HepG2 (cell line): ENCODE data around the gene CENPB. TPM values are rescaled to one million over a fixed set of nuclear protein-coding genes. Genes with fewer than 3 reads are reported as not detected.

Source experiments
- CBFB ChIP-seq: sonication (generic); formaldehyde crosslinking; IDR thresholded peaks from 2 replicates; pipeline ENCODE4 v1.4.0; 2020; ENCODE audit warnings: missing genetic modification reagents
- CHCHD3 ChIP-seq: sonication (generic); formaldehyde crosslinking; IDR thresholded peaks from 2 replicates; pipeline ENCODE4 v1.8.0; 2022; ENCODE audit warnings: mild to moderate bottlenecking, missing genetic modification reagents, moderate library complexity
- DNMT1 ChIP-seq: sonication (generic); formaldehyde crosslinking; IDR thresholded peaks from 2 replicates; pipeline ENCODE4 v1.5.1; 2020; ENCODE audit warnings: mild to moderate bottlenecking, missing genetic modification reagents
- MEIS1 ChIP-seq: sonication (generic); formaldehyde crosslinking; IDR thresholded peaks from 2 replicates; pipeline ENCODE4 v1.9.0; 2021; ENCODE audit warnings: mild to moderate bottlenecking, missing genetic modification reagents, moderate library complexity, borderline replicate concordance
- PCBP2 ChIP-seq: fragments of 200-400 bp; formaldehyde crosslinking; optimal IDR thresholded peaks from 2 replicates; pipeline ENCODE3; 2018; ENCODE audit warnings: low read length, low read depth; ENCODE audit not compliant: poor library complexity, severe bottlenecking
- RBM39 ChIP-seq: fragments of 200-400 bp; formaldehyde crosslinking; IDR thresholded peaks from one replicate; pipeline ENCODE4 v1.6.1; 2018; ENCODE audit warnings: antibody characterized with exemption, mild to moderate bottlenecking, low read depth, low read length; ENCODE audit not compliant: poor library complexity, severe bottlenecking
- RFXANK ChIP-seq: IDR thresholded peaks from 2 replicates; pipeline ENCODE4 v1.6.1; 2016
- SIX4 ChIP-seq: sonication (generic); formaldehyde crosslinking; IDR thresholded peaks from 2 replicates; pipeline ENCODE4 v1.4.0; 2020; ENCODE audit warnings: missing genetic modification reagents
- SMAD1 ChIP-seq: sonication (generic); formaldehyde crosslinking; IDR thresholded peaks from 2 replicates; pipeline ENCODE4 v1.4.0; 2020; ENCODE audit warnings: missing genetic modification reagents, low read depth, mild to moderate bottlenecking, borderline replicate concordance
- TEAD3 ChIP-seq: optimal IDR thresholded peaks from 2 replicates; pipeline ENCODE3; 2016; ENCODE audit warnings: borderline replicate concordance
- ZBTB38 ChIP-seq: sonication (generic); formaldehyde crosslinking; IDR thresholded peaks from 2 replicates; pipeline ENCODE4 v1.5.1; 2020; ENCODE audit warnings: mild to moderate bottlenecking, missing genetic modification reagents
- ZNF136 ChIP-seq: sonication (generic); formaldehyde crosslinking; IDR thresholded peaks from 2 replicates; pipeline ENCODE4 v1.8.1; 2022; ENCODE audit warnings: low read depth, mild to moderate bottlenecking, moderate library complexity, missing genetic modification reagents
- ZNF331 ChIP-seq: sonication (generic); formaldehyde crosslinking; IDR thresholded peaks from 2 replicates; pipeline ENCODE4 v1.4.0; 2020; ENCODE audit warnings: missing genetic modification reagents
- ZNF343 ChIP-seq: sonication (generic); formaldehyde crosslinking; IDR thresholded peaks from 2 replicates; pipeline ENCODE4 v1.4.0; 2020; ENCODE audit warnings: mild to moderate bottlenecking, missing genetic modification reagents
- ZNF562 ChIP-seq: sonication (generic); formaldehyde crosslinking; IDR thresholded peaks from 2 replicates; pipeline ENCODE4 v1.8.0; 2022; ENCODE audit warnings: missing genetic modification reagents, borderline replicate concordance
- ZNF713 ChIP-seq: sonication (generic); formaldehyde crosslinking; IDR thresholded peaks from 2 replicates; pipeline ENCODE4 v1.4.0; 2020; ENCODE audit warnings: mild to moderate bottlenecking, missing genetic modification reagents
- ZNF782 ChIP-seq: sonication (generic); formaldehyde crosslinking; IDR thresholded peaks from 2 replicates; pipeline ENCODE4 v1.4.0; 2020; ENCODE audit warnings: missing genetic modification reagents, mild to moderate bottlenecking, borderline replicate concordance
- polyA plus RNA-seq, 8 experiments: library from polyadenylated mRNA; depleted of rRNA in 3 of 8; stranded (reverse) in 7 of 8; unstranded in 1 of 8; fragments of >200 nt; fragmentation: Illumina TruSeq in 4 of 8; extraction: Trizol in 4 of 8; gene quantifications; 2 replicates each; pipeline versions ENCODE4 v1.2.1 to v1.2.3, GENCODE V29; 2011 to 2016; ENCODE audit warnings: low read depth in 4 of 8, missing spikeins in 1 of 8, mixed read lengths in 1 of 8; ENCODE audit not compliant: insufficient read depth in 1 of 8
- total RNA-seq, 5 experiments: library from RNA; depleted of rRNA; stranded (reverse); fragments of >200 nt; fragmentation: Illumina TruSeq; extraction: Trizol; gene quantifications; 2 replicates each; pipeline ENCODE4 v1.2.3, GENCODE V29; 2016; ENCODE audit warnings: low read depth in 1 of 5
- TF ChIP-seq, protein P1 (sequence below), 2 experiments: sonication (generic) in 1 of 2; formaldehyde crosslinking in 1 of 2; IDR thresholded peaks; 2 replicates each; pipeline versions ENCODE4 v1.4.0 to v1.6.1; 2018 to 2020; ENCODE audit warnings: missing genetic modification reagents in 2 of 2, borderline replicate concordance in 1 of 2, low read depth in 1 of 2, mild to moderate bottlenecking in 1 of 2, missing biosample characterization in 1 of 2
- TF ChIP-seq, protein P2 (sequence below): sonication (generic); formaldehyde crosslinking; IDR thresholded peaks from 2 replicates; pipeline ENCODE4 v1.4.0; 2020; ENCODE audit warnings: missing genetic modification reagents
- TF ChIP-seq, protein P3 (sequence below), 2 experiments: sonication (generic) in 1 of 2; formaldehyde crosslinking in 1 of 2; IDR thresholded peaks; 2 replicates each; pipeline versions ENCODE4 v1.5.1 to v1.6.1; 2011 to 2020; ENCODE audit warnings: borderline replicate concordance in 1 of 2, low read depth in 1 of 2, low read length in 1 of 2, mild to moderate bottlenecking in 1 of 2, missing genetic modification reagents in 1 of 2, moderate library complexity in 1 of 2
- TF ChIP-seq, protein P4 (sequence below): sonication (generic); formaldehyde crosslinking; IDR thresholded peaks from 2 replicates; pipeline ENCODE4 v1.5.0; 2020; ENCODE audit warnings: missing genetic modification reagents

Gene CENPB
- total and polyA plus RNA-seq, 2 of the 13 experiments (the other 11 are each of a cell fraction or from before 2014, with no cell fraction given) = 10.4 to 54.5 TPM

DNA sequence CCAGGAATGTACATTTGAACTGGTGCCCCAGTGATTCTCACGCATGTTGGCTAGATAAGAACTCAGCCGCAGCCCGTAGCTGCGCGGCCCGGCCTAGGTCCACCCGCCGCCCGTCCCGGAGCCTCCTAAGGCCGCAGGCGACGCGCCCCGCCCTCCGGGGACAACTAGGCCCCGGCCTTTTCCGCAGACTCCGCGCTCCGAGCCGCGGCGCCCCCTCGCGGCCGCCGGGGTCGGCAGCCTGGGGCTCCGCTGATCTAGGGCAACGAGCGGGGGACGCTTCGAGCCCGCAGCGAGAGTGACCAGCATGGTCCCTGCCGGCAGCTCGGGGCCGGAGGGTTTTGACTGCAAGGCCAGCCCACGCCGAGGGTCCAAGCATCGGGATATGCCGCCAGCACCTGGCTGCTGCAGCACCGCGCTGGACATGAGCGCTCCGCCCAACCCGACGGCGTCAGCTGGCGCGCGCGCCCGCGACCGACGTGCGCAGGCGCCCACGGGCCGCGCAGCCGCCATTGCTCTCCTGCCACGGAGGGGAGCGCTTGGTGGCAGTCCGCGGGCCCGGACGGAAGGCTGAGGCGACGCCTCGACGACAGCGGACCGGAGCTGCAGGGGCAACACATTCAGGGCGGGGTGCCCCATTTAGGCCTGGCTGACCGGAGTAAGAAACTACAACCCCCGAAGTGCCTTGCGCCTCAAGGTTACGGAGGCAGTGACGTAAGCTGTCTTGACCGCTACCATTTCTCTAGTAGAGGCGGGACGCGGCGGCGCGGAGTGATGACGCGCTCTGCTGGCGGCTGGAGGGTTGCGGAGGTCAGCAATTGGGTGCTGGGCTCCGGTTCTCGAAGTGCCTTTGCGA is 33.7 kb upstream of the CENPB start, which contains the start of gene AP5S1 (continued):
- TF ChIP-seq, protein P1, sequence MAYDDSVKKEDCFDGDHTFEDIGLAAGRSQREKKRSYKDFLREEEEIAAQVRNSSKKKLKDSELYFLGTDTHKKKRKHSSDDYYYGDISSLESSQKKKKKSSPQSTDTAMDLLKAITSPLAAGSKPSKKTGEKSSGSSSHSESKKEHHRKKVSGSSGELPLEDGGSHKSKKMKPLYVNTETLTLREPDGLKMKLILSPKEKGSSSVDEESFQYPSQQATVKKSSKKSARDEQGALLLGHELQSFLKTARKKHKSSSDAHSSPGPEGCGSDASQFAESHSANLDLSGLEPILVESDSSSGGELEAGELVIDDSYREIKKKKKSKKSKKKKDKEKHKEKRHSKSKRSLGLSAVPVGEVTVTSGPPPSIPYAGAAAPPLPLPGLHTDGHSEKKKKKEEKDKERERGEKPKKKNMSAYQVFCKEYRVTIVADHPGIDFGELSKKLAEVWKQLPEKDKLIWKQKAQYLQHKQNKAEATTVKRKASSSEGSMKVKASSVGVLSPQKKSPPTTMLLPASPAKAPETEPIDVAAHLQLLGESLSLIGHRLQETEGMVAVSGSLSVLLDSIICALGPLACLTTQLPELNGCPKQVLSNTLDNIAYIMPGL (CRISPR knock-in tag; IDR thresholded peaks at IDR 0.05; ENCODE audit: borderline replicate concordance in 1 of 2, low read depth in 1 of 2) = peak; percentile 100
- TF ChIP-seq, protein P2, sequence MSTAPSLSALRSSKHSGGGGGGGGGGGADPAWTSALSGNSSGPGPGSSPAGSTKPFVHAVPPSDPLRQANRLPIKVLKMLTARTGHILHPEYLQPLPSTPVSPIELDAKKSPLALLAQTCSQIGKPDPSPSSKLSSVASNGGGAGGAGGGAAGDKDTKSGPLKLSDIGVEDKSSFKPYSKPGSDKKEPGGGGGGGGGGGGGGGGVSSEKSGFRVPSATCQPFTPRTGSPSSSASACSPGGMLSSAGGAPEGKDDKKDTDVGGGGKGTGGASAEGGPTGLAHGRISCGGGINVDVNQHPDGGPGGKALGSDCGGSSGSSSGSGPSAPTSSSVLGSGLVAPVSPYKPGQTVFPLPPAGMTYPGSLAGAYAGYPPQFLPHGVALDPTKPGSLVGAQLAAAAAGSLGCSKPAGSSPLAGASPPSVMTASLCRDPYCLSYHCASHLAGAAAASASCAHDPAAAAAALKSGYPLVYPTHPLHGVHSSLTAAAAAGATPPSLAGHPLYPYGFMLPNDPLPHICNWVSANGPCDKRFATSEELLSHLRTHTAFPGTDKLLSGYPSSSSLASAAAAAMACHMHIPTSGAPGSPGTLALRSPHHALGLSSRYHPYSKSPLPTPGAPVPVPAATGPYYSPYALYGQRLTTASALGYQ (CRISPR knock-in tag) = peak; percentile 91
- peak; percentile 81 for TF ChIP-seq CBFB (CRISPR knock-in tag)
- TF ChIP-seq RBM39 = peak; percentile 96
- TF ChIP-seq SIX4 (CRISPR knock-in tag) = peak; percentile 62
- peak; percentile 69; the same call in 1 of the 2 replicates for TF ChIP-seq CHCHD3
- TF ChIP-seq, protein P3, sequence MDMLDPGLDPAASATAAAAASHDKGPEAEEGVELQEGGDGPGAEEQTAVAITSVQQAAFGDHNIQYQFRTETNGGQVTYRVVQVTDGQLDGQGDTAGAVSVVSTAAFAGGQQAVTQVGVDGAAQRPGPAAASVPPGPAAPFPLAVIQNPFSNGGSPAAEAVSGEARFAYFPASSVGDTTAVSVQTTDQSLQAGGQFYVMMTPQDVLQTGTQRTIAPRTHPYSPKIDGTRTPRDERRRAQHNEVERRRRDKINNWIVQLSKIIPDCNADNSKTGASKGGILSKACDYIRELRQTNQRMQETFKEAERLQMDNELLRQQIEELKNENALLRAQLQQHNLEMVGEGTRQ (IDR thresholded peaks at IDR 0.05; ENCODE audit: low read depth, low read length) = no peak
- TF ChIP-seq, protein P3 (CRISPR knock-in tag; IDR thresholded peaks at IDR 0.05; ENCODE audit: borderline replicate concordance) = peak; percentile 5; the same call in 1 of the 2 replicates
- TF ChIP-seq ZBTB38 (CRISPR knock-in tag) = peak; percentile 90
- no peak for TF ChIP-seq PCBP2
- TF ChIP-seq ZNF713 = peak; percentile 100
- TF ChIP-seq DNMT1 = peak; percentile 100
- TF ChIP-seq ZNF782 (CRISPR knock-in tag) = peak; percentile 83
- peak; percentile 84 for TF ChIP-seq ZNF331
- TF ChIP-seq SMAD1 (CRISPR knock-in tag) = peak; percentile 99; the same call in 1 of the 2 replicates
- TF ChIP-seq, protein P4, sequence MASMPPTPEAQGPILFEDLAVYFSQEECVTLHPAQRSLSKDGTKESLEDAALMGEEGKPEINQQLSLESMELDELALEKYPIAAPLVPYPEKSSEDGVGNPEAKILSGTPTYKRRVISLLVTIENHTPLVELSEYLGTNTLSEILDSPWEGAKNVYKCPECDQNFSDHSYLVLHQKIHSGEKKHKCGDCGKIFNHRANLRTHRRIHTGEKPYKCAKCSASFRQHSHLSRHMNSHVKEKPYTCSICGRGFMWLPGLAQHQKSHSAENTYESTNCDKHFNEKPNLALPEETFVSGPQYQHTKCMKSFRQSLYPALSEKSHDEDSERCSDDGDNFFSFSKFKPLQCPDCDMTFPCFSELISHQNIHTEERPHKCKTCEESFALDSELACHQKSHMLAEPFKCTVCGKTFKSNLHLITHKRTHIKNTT (CRISPR knock-in tag) = peak; percentile 92; the same call in 1 of the 2 replicates
- TF ChIP-seq RFXANK (CRISPR knock-in tag) = peak; percentile 18; the same call in 1 of the 2 replicates
- no peak; the same call in 1 of the 2 replicates for TF ChIP-seq ZNF136 (CRISPR knock-in tag)
- peak; percentile 96 for TF ChIP-seq ZNF343 (CRISPR knock-in tag)
- TF ChIP-seq MEIS1 = peak; percentile 97
- TF ChIP-seq TEAD3 (CRISPR knock-in tag) = peak; percentile 68
- TF ChIP-seq ZNF562 = no peak
